ENCODE measurements around the gene LCT.

- no peak for TF ChIP-seq CTCF (IDR thresholded peaks at IDR 0.05; ENCODE audit: insufficient read depth, low read length, poor library complexity, severe bottlenecking)
- no peak for TF ChIP-seq EZH2phosphoT487 (conservative IDR thresholded peaks at IDR 0.05; ENCODE audit: low read length)
Observed at GRCh38 chr2:135825550-135826176, 11.3 kb downstream of the LCT start.

Measured in SU-DHL-6 (cell line).